OCI-LY3 (cell line): Measurements from ENCODE around the gene DEGS1.

Experiments
- H2AFZ ChIP-seq: fragments of 200-600, 300-600 bp; shearing (Covaris generic); 2 replicates; pipeline ENCODE4 v1.6.0; 2014; ENCODE audit warnings: antibody characterized with exemption, low read depth, low read length
- H3K27ac ChIP-seq: fragments of 200-600, 300-600 bp; sonication (generic); 2 replicates; pipeline ENCODE4 v1.5.1; 2014; ENCODE audit warnings: mild to moderate bottlenecking, low read length, moderate library complexity, mixed read lengths
- H3K27me3 ChIP-seq: fragments of 200-600, 300-600 bp; sonication (generic); 2 replicates; pipeline ENCODE4 v1.6.1; 2014; ENCODE audit warnings: low read depth, low read length, mixed read lengths
- H3K36me3 ChIP-seq: fragments of 200-600, 300-600 bp; sonication (generic); replicated peaks from 2 replicates; pipeline ENCODE3; 2014; ENCODE audit warnings: low read depth, low read length, mixed read lengths
- H3K4me1 ChIP-seq: fragments of 300-600, 200-600 bp; sonication (generic); 2 replicates; pipeline ENCODE4 v1.6.1; 2014; ENCODE audit warnings: low read length, mixed read lengths
- H3K4me2 ChIP-seq: fragments of 200-600, 300-600 bp; sonication (generic); 2 replicates; pipeline ENCODE4 v1.6.1; 2014; ENCODE audit warnings: low read length, mixed read lengths
- H3K4me3 ChIP-seq: fragments of 300-600, 200-600 bp; sonication (generic); 2 replicates; pipeline ENCODE4 v1.5.1; 2014; ENCODE audit warnings: antibody characterized with exemption, mild to moderate bottlenecking, low read length, moderate library complexity
- H3K79me2 ChIP-seq: fragments of 300-600, 200-600 bp; shearing (Covaris generic); 2 replicates; pipeline ENCODE4 v1.6.1; 2014; ENCODE audit warnings: mild to moderate bottlenecking, low read length, mixed read lengths
- H3K9ac ChIP-seq: fragments of 300-600, 200-600 bp; shearing (Covaris generic); 2 replicates; pipeline ENCODE4 v1.6.0; 2014; ENCODE audit warnings: mild to moderate bottlenecking, low read length, moderate library complexity
- H3K9me3 ChIP-seq: fragments of 200-600, 300-600 bp; shearing (Covaris generic); 2 replicates; pipeline ENCODE4 v1.6.1; 2014; ENCODE audit warnings: low read length, mixed read lengths; ENCODE audit not compliant: insufficient read depth
- H4K20me1 ChIP-seq: fragments of 200-600, 300-600 bp; sonication (generic); 2 replicates; pipeline ENCODE4 v1.6.1; 2016; ENCODE audit warnings: low read length, mixed read lengths; ENCODE audit not compliant: insufficient read depth
- EZH2phosphoT487 ChIP-seq: fragments of 200-600 bp; shearing (Covaris generic); IDR thresholded peaks from 2 replicates; pipeline ENCODE4 v1.6.1; 2018; ENCODE audit warnings: antibody characterized with exemption, mixed run types, low read depth
- TF ChIP-seq, protein P1 (sequence below): fragments of 200-600, 300-600 bp; sonication (generic); IDR thresholded peaks from 2 replicates; pipeline ENCODE4 v1.5.1; 2014; ENCODE audit warnings: antibody characterized with exemption, low read length, low read depth

Gene DEGS1

DNA sequence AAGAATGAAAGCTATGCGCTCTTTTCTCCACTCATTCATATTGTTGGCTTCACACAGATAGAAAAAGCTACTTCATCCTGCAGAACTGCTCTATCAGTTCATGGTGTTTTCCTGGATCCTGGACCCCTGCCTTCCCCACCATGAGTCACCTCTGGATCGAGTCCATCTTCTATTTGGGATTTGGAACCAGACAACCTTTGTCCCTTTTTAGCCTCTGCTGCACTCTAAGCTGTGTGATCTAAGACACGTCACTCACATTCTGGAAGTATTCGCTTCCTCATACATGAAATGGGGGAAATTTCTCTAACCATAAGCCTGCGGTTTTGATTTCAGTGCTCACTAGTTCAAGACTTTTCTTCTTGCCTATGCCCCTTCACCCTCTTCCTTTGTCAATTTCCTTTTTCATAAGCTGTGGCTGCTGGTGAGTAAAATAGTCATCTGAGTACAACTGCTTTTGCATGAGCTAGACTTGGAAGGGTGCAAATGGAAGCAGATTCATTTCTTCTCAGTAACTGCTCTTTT is 14.1 kb upstream of the DEGS1 start:
- no peak overlapping the region for H2AFZ ChIP-seq
- no peaks in the 10 kb centered on the region for H3K79me2 ChIP-seq
- H3K4me2 ChIP-seq = peak overlapping the region; percentile 88

DNA sequence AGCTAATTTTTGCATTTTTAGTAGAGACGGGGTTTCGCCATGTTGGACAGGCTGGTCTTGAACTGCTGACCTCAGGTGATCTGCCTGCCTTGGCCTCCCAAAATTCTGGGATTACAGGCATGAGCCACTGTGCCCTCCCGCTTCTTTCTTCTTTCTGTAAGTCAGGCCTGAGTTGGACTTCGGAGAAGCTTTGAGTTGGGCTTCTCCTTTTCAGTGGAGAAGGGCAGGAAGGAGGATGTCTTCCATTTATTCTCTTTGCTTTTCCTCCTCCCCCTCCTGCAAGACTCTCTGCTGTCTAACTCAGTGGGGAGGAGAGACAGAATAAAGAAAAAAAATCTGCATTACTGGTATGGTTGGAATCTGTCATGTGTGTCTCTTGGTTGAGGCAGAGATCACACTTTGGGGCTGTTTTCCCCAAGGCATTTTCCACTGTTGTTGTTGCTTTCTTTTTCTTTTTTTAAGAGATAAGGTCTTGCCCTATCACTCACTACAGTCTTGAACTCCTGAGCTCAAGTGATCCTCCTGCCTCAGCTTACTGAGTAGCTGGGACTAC is 13.2 kb upstream of the DEGS1 start:
- H3K27ac ChIP-seq = no peak overlapping the region
- H3K4me1 ChIP-seq = peaks cover 28% of the 10 kb centered on the region
- TF ChIP-seq, protein P1, sequence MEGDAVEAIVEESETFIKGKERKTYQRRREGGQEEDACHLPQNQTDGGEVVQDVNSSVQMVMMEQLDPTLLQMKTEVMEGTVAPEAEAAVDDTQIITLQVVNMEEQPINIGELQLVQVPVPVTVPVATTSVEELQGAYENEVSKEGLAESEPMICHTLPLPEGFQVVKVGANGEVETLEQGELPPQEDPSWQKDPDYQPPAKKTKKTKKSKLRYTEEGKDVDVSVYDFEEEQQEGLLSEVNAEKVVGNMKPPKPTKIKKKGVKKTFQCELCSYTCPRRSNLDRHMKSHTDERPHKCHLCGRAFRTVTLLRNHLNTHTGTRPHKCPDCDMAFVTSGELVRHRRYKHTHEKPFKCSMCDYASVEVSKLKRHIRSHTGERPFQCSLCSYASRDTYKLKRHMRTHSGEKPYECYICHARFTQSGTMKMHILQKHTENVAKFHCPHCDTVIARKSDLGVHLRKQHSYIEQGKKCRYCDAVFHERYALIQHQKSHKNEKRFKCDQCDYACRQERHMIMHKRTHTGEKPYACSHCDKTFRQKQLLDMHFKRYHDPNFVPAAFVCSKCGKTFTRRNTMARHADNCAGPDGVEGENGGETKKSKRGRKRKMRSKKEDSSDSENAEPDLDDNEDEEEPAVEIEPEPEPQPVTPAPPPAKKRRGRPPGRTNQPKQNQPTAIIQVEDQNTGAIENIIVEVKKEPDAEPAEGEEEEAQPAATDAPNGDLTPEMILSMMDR = no peak
- TF ChIP-seq EZH2phosphoT487 = no peak
- H3K9me3 ChIP-seq = no peaks in the 10 kb centered on the region
- H2AFZ ChIP-seq = no peak overlapping the region
- peaks cover 26% of the 10 kb centered on the region for H3K27me3 ChIP-seq
- peak overlapping the region; percentile 71 for H3K4me3 ChIP-seq
- H3K36me3 ChIP-seq = no peaks in the 10 kb centered on the region
- H3K4me2 ChIP-seq = peak overlapping the region; percentile 88
- H3K79me2 ChIP-seq = no peaks in the 10 kb centered on the region
- H3K9ac ChIP-seq = peak overlapping the region; percentile 9; the same call in 1 of the 2 replicates
- no peaks in the 10 kb centered on the region for H4K20me1 ChIP-seq

More for the DNA sequence above, 14.1 kb upstream of the DEGS1 start:
- Histone ChIP-seq H3K36me3 (no peaks in the 10 kb centered on the region), H3K27me3 (peaks cover 26% of the 10 kb centered on the region), H4K20me1 (no peaks in the 10 kb centered on the region), H3K9me3 (no peaks in the 10 kb centered on the region), H3K27ac (peak overlapping the region; percentile 25), H3K4me3 (peak overlapping the region; percentile 71), H3K4me1 (peaks cover 28% of the 10 kb centered on the region), H3K9ac (peak overlapping the region; percentile 9)
- TF ChIP-seq EZH2phosphoT487 = peak; percentile 60; the same call in 1 of the 2 replicates
- TF ChIP-seq, protein P1 = no peak

DNA sequence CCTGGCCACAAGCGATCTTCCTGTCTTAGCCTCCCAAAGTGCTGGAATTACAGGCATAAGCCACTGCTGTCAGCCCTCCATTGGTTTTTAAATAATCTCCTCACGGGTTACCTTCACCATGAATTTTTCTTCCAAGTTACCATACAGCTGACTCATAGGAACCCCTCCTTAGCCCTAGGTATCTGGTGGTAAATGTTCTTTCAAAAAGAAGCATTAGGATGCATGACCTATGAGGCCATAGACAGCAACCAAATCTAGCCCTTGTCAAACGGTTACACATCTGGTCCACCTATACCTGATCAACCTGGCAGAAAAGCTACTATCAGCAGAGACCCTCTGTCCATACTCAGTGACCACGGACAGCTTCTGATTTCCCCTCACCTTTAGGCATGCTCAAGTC is 12.7 kb upstream of the DEGS1 start:
- H4K20me1 ChIP-seq = no peaks in the 10 kb centered on the region
- TF ChIP-seq, protein P1 = no peak
- no peak for TF ChIP-seq EZH2phosphoT487
- no peak overlapping the region for H2AFZ ChIP-seq
- H3K79me2 ChIP-seq = no peaks in the 10 kb centered on the region
- H3K9me3 ChIP-seq = no peaks in the 10 kb centered on the region
- no peak overlapping the region for H3K9ac ChIP-seq
- H3K4me1 ChIP-seq = peaks cover 28% of the 10 kb centered on the region
- H3K4me3 ChIP-seq = no peak overlapping the region
- peaks cover 26% of the 10 kb centered on the region for H3K27me3 ChIP-seq
- no peaks in the 10 kb centered on the region for H3K36me3 ChIP-seq
- no peak overlapping the region for H3K4me2 ChIP-seq
- no peak overlapping the region for H3K27ac ChIP-seq

DNA sequence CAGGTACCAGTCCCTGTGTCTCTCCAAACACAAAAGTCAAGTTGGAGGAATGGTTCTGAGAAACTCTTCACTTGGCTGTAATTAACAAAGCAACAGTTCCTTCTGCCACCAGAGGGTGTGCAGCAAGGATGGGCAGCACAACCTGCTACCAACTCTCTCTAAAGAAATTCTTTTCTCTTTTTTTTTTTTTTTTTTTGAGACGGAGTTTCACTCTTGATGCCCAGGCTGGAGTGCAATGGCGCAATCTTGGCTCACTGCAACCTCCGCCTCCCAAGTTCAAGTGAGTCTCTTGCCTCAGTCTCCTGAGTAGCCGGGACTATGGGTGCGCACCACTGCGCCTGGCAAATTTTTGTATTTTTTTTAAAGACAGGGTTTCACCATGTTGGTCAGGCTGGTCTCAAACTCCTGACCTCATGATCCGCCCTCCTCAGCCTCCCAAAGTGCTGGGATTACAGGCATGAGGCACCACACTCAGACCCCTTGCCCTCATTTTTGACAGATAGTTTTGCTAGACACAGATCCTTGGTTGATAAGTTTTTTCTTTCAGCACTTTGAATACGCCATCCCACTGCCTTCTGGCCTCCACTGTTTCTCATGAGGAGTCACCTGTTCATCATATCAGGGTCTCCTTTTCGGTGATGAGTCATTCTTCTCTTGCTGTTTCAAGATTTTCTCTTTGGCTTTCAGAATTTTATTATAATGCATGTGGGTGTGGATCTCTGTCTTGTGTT is 12.1 kb upstream of the DEGS1 start:
- TF ChIP-seq, protein P1 = peak; percentile 44
- TF ChIP-seq EZH2phosphoT487 = no peak
- Histone ChIP-seq H3K4me1 (peaks cover 28% of the 10 kb centered on the region), H4K20me1 (no peaks in the 10 kb centered on the region), H3K4me2 (no peak overlapping the region), H3K4me3 (no peak overlapping the region), H3K79me2 (no peaks in the 10 kb centered on the region), H3K36me3 (no peaks in the 10 kb centered on the region), H3K9me3 (no peaks in the 10 kb centered on the region), H3K27ac (no peak overlapping the region), H2AFZ (no peak overlapping the region), H3K9ac (no peak overlapping the region), H3K27me3 (peaks cover 26% of the 10 kb centered on the region)
